Astrocyte (in vitro differentiated cells and primary cell): ENCODE measurements around the gene CACNB2. TPM values are rescaled to one million over a fixed set of nuclear protein-coding genes. Genes with fewer than 3 reads are reported as not detected.

Experiments used
- DNase-seq: peaks from one replicate; pipeline ENCODE4 v3.0.0-alpha.2; 2010; ENCODE audit warnings: low read depth
- FAIRE-seq: peaks from 2 replicates; lab custom pipeline; 2011; peaks lifted over from hg19 to GRCh38; lab: Jason Lieb, UNC
- H2AFZ ChIP-seq: 2 replicates; pipeline ENCODE4 v1.6.0; 2012; ENCODE audit warnings: low read depth, low read length, inconsistent platforms
- H3K27ac ChIP-seq: 2 replicates; pipeline ENCODE4 v1.5.1; 2011; ENCODE audit warnings: low read depth, low read length, inconsistent platforms
- H3K27me3 ChIP-seq: 2 replicates; pipeline ENCODE4 v1.6.0; 2011; ENCODE audit warnings: low read length, inconsistent platforms; ENCODE audit not compliant: insufficient read depth
- H3K36me3 ChIP-seq: 2 replicates; pipeline ENCODE4 v1.5.1; 2011; ENCODE audit warnings: low read length, inconsistent platforms; ENCODE audit not compliant: insufficient read depth
- H3K4me1 ChIP-seq: 2 replicates; pipeline ENCODE4 v1.5.1; 2011; ENCODE audit warnings: low read length, inconsistent platforms; ENCODE audit not compliant: insufficient read depth
- H3K4me2 ChIP-seq: 2 replicates; pipeline ENCODE4 v1.6.0; 2012; ENCODE audit warnings: low read length, inconsistent platforms
- H3K4me3 ChIP-seq: 2 replicates; pipeline ENCODE4 v1.5.1; 2011; ENCODE audit warnings: low read depth, mild to moderate bottlenecking, low read length, inconsistent platforms; ENCODE audit not compliant: insufficient read depth
- H3K79me2 ChIP-seq: 2 replicates; pipeline ENCODE4 v1.6.0; 2012; ENCODE audit warnings: mild to moderate bottlenecking, low read length, inconsistent platforms; ENCODE audit not compliant: insufficient read depth
- H3K9ac ChIP-seq: 2 replicates; pipeline ENCODE4 v1.6.0; 2012; ENCODE audit warnings: mild to moderate bottlenecking, low read length, inconsistent platforms
- H3K9me3 ChIP-seq: 2 replicates; pipeline ENCODE4 v1.5.1; 2012; ENCODE audit warnings: low read depth, mild to moderate bottlenecking, low read length, inconsistent platforms; ENCODE audit not compliant: insufficient read depth
- H4K20me1 ChIP-seq: 2 replicates; pipeline ENCODE4 v1.6.0; 2012; ENCODE audit warnings: low read length, inconsistent platforms; ENCODE audit not compliant: insufficient read depth
- H3K27ac Mint-ChIP-seq: one replicate; pipeline ENCODE4 v1.8.0; 2021; ENCODE audit warnings: mild to moderate bottlenecking, mixed read lengths; ENCODE audit not compliant: unreplicated experiment
- H3K27me3 Mint-ChIP-seq: one replicate; pipeline ENCODE4 v1.8.0; 2021; ENCODE audit warnings: low read depth, mixed read lengths; ENCODE audit not compliant: unreplicated experiment
- H3K36me3 Mint-ChIP-seq: one replicate; pipeline ENCODE4 v1.8.0; 2021; ENCODE audit warnings: low read depth, mixed read lengths; ENCODE audit not compliant: unreplicated experiment
- H3K4me1 Mint-ChIP-seq: one replicate; pipeline ENCODE4 v1.8.0; 2021; ENCODE audit warnings: low read depth, mixed read lengths; ENCODE audit not compliant: unreplicated experiment
- H3K4me3 Mint-ChIP-seq: one replicate; pipeline ENCODE4 v1.8.0; 2021; ENCODE audit warnings: mild to moderate bottlenecking, moderate library complexity, mixed read lengths; ENCODE audit not compliant: unreplicated experiment
- H3K9me3 Mint-ChIP-seq: one replicate; pipeline ENCODE4 v1.8.0; 2021; ENCODE audit warnings: mild to moderate bottlenecking, mixed read lengths; ENCODE audit not compliant: unreplicated experiment
- EZH2 ChIP-seq: IDR thresholded peaks from 2 replicates; pipeline ENCODE4 v1.6.1; 2012; ENCODE audit warnings: mild to moderate bottlenecking, low read length, inconsistent platforms; ENCODE audit not compliant: insufficient read depth
- total RNA-seq: library from RNA; stranded (reverse); gene quantifications from 2 replicates; pipeline ENCODE4 v1.2.1, GENCODE V29; 2021
- TF ChIP-seq, protein P1 (sequence below): IDR thresholded peaks from 2 replicates; pipeline ENCODE4 v1.5.1; 2011; ENCODE audit warnings: low read depth, mild to moderate bottlenecking, inconsistent platforms, low read length, moderate library complexity; ENCODE audit not compliant: insufficient read depth

Gene CACNB2
- total RNA-seq, 1 donor from 2014 or later = 0.66 TPM

DNA sequence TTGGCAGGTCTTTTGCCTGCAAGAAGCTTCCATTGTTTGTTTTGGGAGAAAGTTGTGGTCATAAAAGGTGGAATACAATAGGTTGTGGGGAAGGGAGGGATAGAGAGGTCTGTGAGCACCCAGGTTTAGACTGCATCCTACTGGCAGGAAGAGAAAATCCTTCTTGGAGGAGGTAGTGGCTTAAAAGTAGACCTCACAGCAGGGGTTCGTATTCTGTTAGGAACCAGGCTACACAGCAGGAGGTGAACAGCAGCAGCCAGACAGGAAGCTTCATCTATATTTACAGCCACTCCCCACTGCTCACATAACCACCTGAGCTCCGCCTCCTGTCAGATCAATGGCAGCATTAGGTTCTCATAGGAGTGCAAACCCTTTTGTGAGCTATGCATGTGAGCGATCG, 265.9 kb downstream of the CACNB2 start:
- Histone ChIP-seq H3K4me1 (no peaks in the 10 kb centered on the region), H3K4me3 (no peak overlapping the region), H3K79me2 (no peaks in the 10 kb centered on the region), H4K20me1 (no peaks in the 10 kb centered on the region), H3K9me3 (no peaks in the 10 kb centered on the region), H3K27ac (no peak overlapping the region), H3K9ac (no peak overlapping the region), H2AFZ (no peak overlapping the region), H3K36me3 (no peaks in the 10 kb centered on the region), H3K4me2 (no peak overlapping the region), H3K27me3 (peaks cover 6% of the 10 kb centered on the region)
- FAIRE-seq (no peak), DNase-seq (no peak)
- Mint-ChIP-seq H3K27me3 (peaks cover 5% of the 10 kb centered on the region), H3K9me3 (no peaks in the 10 kb centered on the region), H3K27ac (no peak overlapping the region), H3K36me3 (no peaks in the 10 kb centered on the region), H3K4me3 (no peak overlapping the region), H3K4me1 (peaks cover 4% of the 10 kb centered on the region)
- TF ChIP-seq, protein P1, sequence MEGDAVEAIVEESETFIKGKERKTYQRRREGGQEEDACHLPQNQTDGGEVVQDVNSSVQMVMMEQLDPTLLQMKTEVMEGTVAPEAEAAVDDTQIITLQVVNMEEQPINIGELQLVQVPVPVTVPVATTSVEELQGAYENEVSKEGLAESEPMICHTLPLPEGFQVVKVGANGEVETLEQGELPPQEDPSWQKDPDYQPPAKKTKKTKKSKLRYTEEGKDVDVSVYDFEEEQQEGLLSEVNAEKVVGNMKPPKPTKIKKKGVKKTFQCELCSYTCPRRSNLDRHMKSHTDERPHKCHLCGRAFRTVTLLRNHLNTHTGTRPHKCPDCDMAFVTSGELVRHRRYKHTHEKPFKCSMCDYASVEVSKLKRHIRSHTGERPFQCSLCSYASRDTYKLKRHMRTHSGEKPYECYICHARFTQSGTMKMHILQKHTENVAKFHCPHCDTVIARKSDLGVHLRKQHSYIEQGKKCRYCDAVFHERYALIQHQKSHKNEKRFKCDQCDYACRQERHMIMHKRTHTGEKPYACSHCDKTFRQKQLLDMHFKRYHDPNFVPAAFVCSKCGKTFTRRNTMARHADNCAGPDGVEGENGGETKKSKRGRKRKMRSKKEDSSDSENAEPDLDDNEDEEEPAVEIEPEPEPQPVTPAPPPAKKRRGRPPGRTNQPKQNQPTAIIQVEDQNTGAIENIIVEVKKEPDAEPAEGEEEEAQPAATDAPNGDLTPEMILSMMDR = no peak
- TF ChIP-seq EZH2 = no peak

DNA sequence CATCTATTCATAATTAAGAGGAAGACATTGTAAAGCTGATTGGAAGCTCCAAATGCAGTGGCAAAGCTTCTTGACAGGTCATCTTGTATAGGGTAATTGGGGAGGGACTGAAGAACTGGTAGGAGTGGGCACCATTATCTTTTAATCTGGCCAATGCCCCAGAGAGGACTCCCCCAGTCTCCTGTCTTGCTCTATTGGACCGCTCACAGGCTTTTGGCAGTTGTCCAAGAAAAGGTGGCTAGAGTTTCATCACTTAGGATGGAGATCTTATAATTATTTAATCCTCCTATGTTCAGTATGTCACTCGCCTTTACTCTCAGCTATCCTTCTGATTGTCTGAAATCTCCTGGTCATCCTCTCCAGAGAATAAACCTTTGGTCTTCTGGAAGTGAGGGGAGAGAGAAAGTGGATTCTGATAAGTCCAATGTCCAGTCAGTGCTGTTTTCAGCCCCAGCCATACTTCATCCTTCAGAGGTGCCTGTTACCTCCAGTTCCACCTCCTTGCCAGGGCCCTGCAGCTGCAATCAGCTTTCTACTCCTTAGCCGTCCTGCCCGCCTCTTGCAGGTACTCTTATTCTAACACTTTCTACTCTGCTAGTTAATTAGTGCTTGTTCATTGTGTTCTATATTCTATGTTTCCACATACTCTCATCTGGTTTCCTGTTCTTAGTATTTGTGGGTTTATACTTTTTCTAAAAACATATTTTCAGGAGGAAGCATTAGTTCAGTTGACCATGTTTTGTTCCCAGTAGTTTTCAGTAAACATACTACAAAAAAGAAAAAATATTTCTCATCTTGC, 269.6 kb downstream of the CACNB2 start:
- no peak overlapping the region for H3K4me3 Mint-ChIP-seq
- no peaks in the 10 kb centered on the region for H3K36me3 ChIP-seq
- no peak overlapping the region for H3K4me2 ChIP-seq
- no peak for DNase-seq
- H3K79me2 ChIP-seq = no peaks in the 10 kb centered on the region
- H3K4me1 Mint-ChIP-seq = no peaks in the 10 kb centered on the region
- no peaks in the 10 kb centered on the region for H3K36me3 Mint-ChIP-seq
- H4K20me1 ChIP-seq = no peaks in the 10 kb centered on the region
- TF ChIP-seq, protein P1 = no peak
- no peak for TF ChIP-seq EZH2
- H3K27ac ChIP-seq = no peak overlapping the region
- H3K27ac Mint-ChIP-seq = no peak overlapping the region
- H2AFZ ChIP-seq = no peak overlapping the region
- no peaks in the 10 kb centered on the region for H3K4me1 ChIP-seq
- H3K27me3 Mint-ChIP-seq = no peaks in the 10 kb centered on the region
- H3K9ac ChIP-seq = no peak overlapping the region
- H3K9me3 Mint-ChIP-seq = no peaks in the 10 kb centered on the region
- H3K9me3 ChIP-seq = no peaks in the 10 kb centered on the region
- FAIRE-seq = no peak
- H3K4me3 ChIP-seq = no peak overlapping the region
- no peaks in the 10 kb centered on the region for H3K27me3 ChIP-seq

DNA sequence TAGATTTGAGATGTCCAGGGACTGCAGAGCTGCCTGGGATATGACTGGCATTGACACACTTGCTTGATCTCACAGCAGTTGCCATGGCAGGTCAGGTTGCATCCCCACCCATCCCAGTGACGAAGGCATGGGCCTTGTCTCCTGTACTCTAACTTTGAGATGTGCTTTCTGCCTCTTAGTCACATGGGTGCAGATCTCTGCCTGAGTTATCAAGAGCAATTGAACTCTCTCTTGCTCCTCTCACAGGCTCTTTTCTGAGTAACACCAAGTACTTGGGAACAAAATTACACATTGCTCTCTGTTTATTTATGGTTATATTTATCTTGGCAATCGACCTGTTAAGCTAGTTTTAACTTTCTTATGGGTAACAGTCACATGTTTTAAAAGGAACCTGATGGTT, 273.8 kb downstream of the CACNB2 start:
- Histone ChIP-seq H3K4me3 (no peak overlapping the region), H3K27me3 (no peaks in the 10 kb centered on the region), H3K4me2 (no peak overlapping the region), H3K36me3 (no peaks in the 10 kb centered on the region), H3K4me1 (no peaks in the 10 kb centered on the region), H3K79me2 (no peaks in the 10 kb centered on the region), H3K9me3 (no peaks in the 10 kb centered on the region), H3K9ac (no peak overlapping the region), H3K27ac (no peak overlapping the region), H2AFZ (no peak overlapping the region), H4K20me1 (no peaks in the 10 kb centered on the region)
- DNase-seq = no peak
- no peaks in the 10 kb centered on the region for H3K27me3 Mint-ChIP-seq
- TF ChIP-seq, protein P1 = no peak
- FAIRE-seq = no peak
- no peaks in the 10 kb centered on the region for H3K4me1 Mint-ChIP-seq
- H3K27ac Mint-ChIP-seq = no peak overlapping the region
- no peaks in the 10 kb centered on the region for H3K36me3 Mint-ChIP-seq
- no peaks in the 10 kb centered on the region for H3K9me3 Mint-ChIP-seq
- no peak overlapping the region for H3K4me3 Mint-ChIP-seq
